ENCODE results near the gene RNU1-2.
"Not testable (repeated sequence)": the region's sequence is repeated elsewhere in the genome, so short reads cannot be mapped to it uniquely, and the experiment has no call there.

DNA sequence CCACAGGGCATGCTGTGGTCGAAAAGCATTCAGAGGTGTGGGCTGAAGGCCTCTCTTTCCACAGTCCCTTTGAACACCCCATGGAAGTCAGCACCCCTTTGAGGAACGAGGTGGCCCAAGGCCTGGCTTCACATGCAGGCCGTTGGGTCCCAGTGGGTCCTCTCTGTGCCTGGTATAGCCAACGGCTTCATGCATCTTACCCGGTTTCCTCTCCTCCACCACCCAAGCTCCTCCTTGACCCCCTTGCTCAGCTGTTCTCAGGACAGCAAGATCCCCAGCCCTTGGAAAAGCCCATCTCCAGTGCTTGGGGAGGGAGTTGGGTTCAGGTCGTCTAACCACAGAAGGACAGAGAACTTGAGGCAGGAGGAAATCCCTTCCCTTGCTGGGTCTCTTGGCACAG lies 27.0 kb upstream of the RNU1-2 start:
- TF ChIP-seq, protein P1, sequence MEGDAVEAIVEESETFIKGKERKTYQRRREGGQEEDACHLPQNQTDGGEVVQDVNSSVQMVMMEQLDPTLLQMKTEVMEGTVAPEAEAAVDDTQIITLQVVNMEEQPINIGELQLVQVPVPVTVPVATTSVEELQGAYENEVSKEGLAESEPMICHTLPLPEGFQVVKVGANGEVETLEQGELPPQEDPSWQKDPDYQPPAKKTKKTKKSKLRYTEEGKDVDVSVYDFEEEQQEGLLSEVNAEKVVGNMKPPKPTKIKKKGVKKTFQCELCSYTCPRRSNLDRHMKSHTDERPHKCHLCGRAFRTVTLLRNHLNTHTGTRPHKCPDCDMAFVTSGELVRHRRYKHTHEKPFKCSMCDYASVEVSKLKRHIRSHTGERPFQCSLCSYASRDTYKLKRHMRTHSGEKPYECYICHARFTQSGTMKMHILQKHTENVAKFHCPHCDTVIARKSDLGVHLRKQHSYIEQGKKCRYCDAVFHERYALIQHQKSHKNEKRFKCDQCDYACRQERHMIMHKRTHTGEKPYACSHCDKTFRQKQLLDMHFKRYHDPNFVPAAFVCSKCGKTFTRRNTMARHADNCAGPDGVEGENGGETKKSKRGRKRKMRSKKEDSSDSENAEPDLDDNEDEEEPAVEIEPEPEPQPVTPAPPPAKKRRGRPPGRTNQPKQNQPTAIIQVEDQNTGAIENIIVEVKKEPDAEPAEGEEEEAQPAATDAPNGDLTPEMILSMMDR (IDR thresholded peaks at IDR 0.05; ENCODE audit: borderline replicate concordance, extremely low read depth, low read length, poor library complexity, severe bottlenecking) = not testable (repeated sequence)
- not testable (repeated sequence) for TF ChIP-seq EZH2 (IDR thresholded peaks at IDR 0.05; ENCODE audit: borderline replicate concordance, low read depth, low read length, severe bottlenecking)
